GM18508 (cell line): Measurements from ENCODE around the gene P2RY10.
"Not testable (repeated sequence)": the region's sequence is repeated elsewhere in the genome, so short reads cannot be mapped to it uniquely, and the experiment has no call there.

Experiments used
- ATAC-seq: cut with Tn5 transposase; IDR thresholded peaks from one replicate; pipeline ENCODE4 v1.9.1; 2021; ENCODE audit warnings: moderate number of reproducible peaks; ENCODE audit not compliant: insufficient read depth, unreplicated experiment

Gene P2RY10, protein sequence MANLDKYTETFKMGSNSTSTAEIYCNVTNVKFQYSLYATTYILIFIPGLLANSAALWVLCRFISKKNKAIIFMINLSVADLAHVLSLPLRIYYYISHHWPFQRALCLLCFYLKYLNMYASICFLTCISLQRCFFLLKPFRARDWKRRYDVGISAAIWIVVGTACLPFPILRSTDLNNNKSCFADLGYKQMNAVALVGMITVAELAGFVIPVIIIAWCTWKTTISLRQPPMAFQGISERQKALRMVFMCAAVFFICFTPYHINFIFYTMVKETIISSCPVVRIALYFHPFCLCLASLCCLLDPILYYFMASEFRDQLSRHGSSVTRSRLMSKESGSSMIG

DNA sequence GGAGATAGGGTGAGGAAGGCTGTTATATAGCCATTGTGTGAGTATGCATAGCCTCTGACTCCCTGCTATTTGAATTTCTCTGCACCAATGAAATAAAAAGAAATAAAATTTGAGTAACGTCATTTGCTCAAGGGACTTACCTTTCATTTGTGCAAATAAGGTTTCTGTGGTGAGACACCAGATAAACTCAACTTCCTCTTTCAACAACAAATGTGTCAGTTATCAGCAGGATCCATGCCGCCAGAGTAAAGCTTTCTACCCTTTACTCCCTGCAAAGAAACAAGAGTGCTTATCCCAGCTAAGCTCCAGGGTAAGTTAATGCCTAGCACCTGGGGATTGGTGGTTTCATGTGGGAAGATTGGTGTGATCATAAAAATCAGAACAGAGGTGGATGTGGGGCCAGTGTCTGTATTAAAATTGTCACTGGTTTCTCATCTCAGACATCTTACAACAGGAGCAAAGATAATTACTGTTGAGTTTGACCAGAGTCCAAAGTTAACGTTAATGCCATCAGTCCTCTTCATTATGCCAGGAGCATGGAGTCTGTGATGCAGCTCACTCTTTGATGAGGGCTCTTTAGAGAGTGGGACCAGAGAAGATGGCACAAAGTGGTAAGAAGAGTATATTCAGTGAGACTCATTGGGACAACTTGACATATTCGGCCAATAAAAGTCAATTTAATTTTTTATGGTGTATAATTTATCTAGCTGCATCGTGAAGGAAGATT lies at the start of gene P2RY10:
Gene P2RY10, plus strand, starts transcription at position 206 of the 727 bp plus-strand sequence. CDS start 15,130 bp downstream, outside the sequence.
- peak; percentile 74 for ATAC-seq

GRCh38 chrX:78922754-78923153 lies 22.4 kb upstream of the P2RY10 start:
- no peak for ATAC-seq

DNA sequence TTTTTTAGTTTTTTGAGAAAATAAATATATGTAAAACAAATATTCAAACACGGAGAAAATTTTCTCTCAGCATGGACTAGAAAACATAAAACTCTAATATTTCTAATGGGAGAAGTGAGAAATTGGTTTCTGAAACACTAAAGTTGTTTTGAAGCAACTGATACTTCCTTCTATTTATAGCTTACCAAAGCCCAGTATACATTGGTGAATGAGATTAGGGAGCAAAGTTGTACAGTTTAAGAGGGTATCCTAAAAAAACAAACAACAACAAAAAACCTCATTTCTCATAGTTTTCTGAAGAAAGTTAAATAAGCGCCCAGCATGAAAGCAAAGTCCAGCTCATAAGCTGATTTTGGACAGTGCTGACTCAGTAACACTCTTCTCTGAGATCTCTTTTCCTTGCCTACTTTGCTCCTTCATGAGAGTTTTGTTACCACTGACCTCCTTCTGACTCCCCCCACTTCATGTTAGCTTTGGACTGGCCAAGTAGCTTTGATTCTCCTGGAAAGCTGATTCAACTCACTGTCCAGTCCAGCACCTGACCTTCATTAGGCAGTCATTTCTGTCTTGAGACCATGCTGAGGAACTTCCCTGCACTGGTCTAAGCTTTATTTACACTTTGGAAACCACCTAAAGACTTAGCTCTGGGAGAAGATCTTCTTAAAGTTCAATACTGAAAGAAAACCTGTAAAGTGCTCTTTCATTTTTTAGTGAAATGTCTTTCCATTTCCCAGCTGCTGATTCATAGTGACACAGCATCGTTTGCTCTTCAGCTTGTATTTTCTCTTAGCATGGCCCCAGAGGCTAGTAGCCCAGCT lies 21.8 kb upstream of the P2RY10 start:
- peak; percentile 91 for ATAC-seq

DNA sequence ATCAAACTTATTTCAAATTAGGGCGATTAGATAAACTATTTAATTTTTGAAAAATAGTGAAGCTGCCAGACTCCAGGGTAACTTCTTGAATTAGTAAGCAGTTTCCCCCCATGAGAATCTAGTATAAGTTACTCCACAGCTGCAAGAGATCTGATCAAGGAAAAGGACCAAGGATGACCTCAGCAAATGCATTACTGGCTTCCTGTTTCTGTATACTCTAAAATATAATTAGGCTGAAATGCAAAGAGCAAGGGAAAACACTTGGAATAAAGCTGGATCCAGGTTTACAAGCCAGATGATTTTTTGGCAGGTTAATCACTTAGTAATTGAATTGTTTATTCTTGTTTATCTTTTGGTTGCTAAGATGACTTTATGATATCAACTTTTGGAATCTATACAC lies 13.4 kb upstream of the P2RY10 start:
- ATAC-seq, result no peak

- no peak for ATAC-seq
Observed at GRCh38 chrX:78934866-78935265, 10.3 kb upstream of the P2RY10 start.

GRCh38 chrX:78944351-78944750 lies 840 bp upstream of the P2RY10 start:
- no peak for ATAC-seq

GRCh38 chrX:78946178-78946931 lies 1.2 kb downstream of the P2RY10 start:
- no peak for ATAC-seq

DNA sequence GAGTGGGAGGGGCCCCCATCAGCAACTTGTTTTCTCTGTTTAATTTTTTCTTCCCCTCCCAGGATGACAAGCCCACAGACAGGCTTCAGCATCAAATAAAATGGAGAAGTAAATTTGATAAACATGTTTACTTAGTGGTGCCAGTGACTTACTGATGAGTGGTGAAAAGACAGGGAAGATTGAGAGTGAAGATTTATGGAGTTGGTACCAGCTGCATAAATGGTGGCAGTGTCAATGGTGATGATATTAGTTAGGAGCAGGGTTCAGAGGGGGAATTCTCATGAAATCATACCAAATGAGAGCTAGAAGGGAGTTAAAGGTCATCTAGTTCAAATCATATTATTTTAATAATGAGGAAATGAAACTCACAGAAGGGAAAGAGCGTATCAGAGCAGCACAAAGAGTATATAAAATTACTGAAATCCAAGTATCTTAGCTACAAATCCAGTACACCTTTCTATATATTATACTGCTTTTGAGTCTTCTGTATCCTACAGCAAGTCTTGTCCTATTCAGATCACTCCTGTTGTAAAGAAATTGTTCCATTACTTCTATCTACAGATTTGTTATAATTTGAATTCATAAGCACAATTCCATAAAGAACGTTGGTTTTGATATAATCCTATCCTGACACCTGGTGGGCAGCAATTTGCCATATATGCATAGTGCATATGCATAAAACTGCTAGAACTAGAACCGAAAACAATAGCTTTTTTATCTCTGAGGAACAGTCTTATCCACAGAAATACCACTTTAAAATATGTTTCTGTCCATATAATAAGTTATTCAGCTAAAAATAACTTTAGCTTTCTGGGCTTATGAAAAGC lies 5.0 kb downstream of the P2RY10 start:
- ATAC-seq, result no peak

GRCh38 chrX:78957049-78957767 lies 12.0 kb downstream of the P2RY10 start:
- ATAC-seq, result no peak

DNA sequence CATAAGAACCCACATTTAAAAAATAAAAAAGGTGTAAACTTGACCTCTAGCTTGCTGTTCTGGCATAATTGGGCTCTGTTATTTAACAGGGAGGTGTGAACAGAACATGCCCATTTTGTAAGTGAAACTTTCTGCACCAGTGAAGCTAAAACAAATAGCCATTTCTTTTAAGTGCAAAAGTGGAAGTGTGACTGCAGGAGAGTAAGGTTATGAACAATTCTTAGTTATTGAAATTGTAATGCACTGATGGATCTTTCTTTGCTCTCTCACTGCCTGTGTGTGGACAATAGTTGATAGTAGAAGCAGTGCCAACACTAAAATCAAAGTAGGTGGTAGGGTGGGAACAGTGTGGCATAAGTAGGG lies 12.6 kb downstream of the P2RY10 start:
- peak; percentile 80 for ATAC-seq

GRCh38 chrX:78958419-78959116 lies 13.4 kb downstream of the P2RY10 start:
- ATAC-seq, result no peak

GRCh38 chrX:78960888-78961287 lies 15.7 kb downstream of the P2RY10 start:
- ATAC-seq, result no peak

DNA sequence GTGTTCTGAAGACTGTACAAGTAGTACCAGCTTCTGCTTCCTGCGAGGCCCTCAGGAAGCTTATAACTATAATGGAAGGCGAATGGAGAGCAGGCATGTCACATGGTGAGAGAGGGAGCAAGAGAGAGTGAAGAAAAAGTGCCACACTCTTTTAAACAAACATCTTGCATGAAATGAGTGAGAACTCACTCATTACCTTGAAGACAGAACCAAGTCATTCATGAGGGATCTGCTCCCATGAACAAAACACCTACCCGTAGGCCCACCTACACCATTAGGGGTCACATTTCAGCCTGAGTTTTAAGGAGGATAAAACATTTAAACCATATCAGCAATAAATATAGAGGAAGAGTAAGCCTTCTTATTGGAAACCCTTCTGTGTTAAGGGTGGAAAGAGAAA lies 19.4 kb downstream of the P2RY10 start:
- ATAC-seq, result no peak

DNA sequence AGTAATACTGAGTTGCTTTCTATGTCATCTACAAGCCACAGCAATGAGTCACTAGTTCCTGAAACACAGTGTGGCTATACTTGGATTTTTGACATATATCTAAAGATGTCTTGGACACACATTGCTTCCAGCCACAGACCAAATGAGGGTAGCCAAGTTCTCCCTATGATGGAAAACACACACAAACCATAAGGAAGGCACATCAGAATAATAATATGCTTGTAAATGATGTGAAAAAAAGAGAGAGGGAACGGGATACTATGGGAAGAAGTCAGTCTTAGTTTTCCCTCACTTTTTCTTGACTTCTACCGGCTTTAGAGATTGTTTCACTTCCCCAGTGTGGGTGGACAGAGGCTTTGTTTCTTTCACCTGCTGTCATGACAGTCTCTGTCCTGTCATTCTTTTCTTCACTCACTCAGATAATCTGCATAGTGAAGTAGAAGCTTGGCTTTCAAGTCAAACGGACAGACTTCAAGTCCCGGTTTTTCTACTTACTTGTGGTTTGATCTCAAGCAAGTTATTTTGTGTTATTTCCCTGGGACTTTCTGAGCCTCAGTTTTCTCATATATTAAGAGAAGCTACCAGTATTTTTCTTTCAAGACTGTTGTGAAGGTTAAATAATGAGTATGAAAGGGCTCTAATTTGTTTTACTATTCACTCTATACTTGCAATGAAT lies 34.7 kb downstream of the P2RY10 start:
- peak; percentile 97 for ATAC-seq

GRCh38 chrX:78989349-78989748 lies 44.2 kb downstream of the P2RY10 start:
- ATAC-seq, result no peak

- no peak for ATAC-seq
Observed at GRCh38 chrX:78997870-78998558, 52.8 kb downstream of the P2RY10 start.

DNA sequence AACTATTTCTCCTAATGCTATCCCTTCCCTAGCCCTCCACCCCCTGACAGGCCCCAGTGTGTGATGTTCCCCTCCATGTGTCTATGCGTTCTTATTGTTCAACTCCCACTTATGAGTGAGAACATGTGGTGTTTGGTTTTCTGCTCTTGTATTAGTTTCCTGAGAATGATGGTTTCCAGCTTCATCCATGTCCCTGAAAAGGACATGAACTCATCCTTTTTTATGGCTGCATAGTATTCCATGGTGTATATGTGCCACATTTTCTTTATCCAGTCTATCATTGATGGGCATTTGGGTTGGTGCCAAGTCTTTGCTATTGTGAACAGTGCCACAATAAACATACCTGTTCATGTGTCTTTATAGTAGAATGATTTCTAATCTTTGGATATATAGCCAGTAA lies 62.3 kb downstream of the P2RY10 start:
- ATAC-seq, result not testable (repeated sequence)
